B cell (primary cell): Measurements from ENCODE around the gene ANGPTL2. TPM values are rescaled to one million over a fixed set of nuclear protein-coding genes. Genes with fewer than 3 reads are reported as not detected.

Experiments used
- ATAC-seq: fragments of 200-7000 bp; cut with Tn5 transposase; one replicate; pipeline ENCODE4 v1.10.0; 2021; ENCODE audit warnings: low read depth, mild to moderate bottlenecking, moderate number of reproducible peaks, moderate library complexity
- CTCF ChIA-PET: fragments of 350-600 bp; sonication (Branson Sonifier 250); formaldehyde crosslinking; loops from one replicate; lab custom pipeline; 2021; ENCODE audit warnings: antibody characterized with exemption, inconsistent platforms; lab: Charles Lee
- POLR2A ChIA-PET: fragments of 350-600 bp; sonication (Branson Sonifier 250); formaldehyde crosslinking; loops from one replicate; lab custom pipeline; 2021; ENCODE audit warnings: antibody characterized with exemption; lab: Charles Lee
- DNase-seq: peaks from one replicate; pipeline ENCODE4 v3.0.0; 2013
- H2AFZ ChIP-seq: 2 replicates; pipeline ENCODE4 v1.6.1; 2012; ENCODE audit warnings: mild to moderate bottlenecking, low read depth, low read length; ENCODE audit not compliant: insufficient read depth, poor library complexity, severe bottlenecking
- H3K27ac ChIP-seq, 2 donors: 1 replicate in 1 of 2; 2 replicates in 1 of 2; pipeline ENCODE4 v1.5.1; 2012 to 2013; ENCODE audit warnings: low read length in 2 of 2, mild to moderate bottlenecking in 2 of 2, moderate library complexity in 1 of 2
- H3K27me3 ChIP-seq, 4 experiments: fragments of 200-600 bp in 1 of 4; sonication (generic) in 1 of 4; replicated peaks in 1 of 4; 1 replicate in 2 of 4; 2 replicates in 2 of 4; pipeline versions ENCODE4 v1.6.1 to v1.7.0; 2013 to 2016; ENCODE audit warnings: low read length in 3 of 4, mild to moderate bottlenecking in 2 of 4, mixed read lengths in 1 of 4, moderate library complexity in 1 of 4; ENCODE audit not compliant: insufficient read depth in 4 of 4, control insufficient read depth in 3 of 4; ENCODE audit errors: control extremely low read depth in 1 of 4
- H3K36me3 ChIP-seq, 2 experiments: replicated peaks in 1 of 2; 1 replicate in 1 of 2; 2 replicates in 1 of 2; pipeline versions ENCODE4 v1.6.1 to v1.7.1; 2013; ENCODE audit warnings: low read length in 1 of 2; ENCODE audit not compliant: insufficient read depth in 2 of 2, control insufficient read depth in 1 of 2; ENCODE audit errors: control extremely low read depth in 1 of 2, extremely low read depth in 1 of 2
- H3K4me1 ChIP-seq, 2 donors: fragments of 200-600 bp in 1 of 2; sonication (generic) in 1 of 2; 1 replicate in 1 of 2; 2 replicates in 1 of 2; pipeline versions ENCODE4 v1.5.1 to v1.6.1; 2013 to 2017; ENCODE audit warnings: low read length in 2 of 2; ENCODE audit not compliant: control insufficient read depth in 2 of 2, insufficient read depth in 2 of 2
- H3K4me2 ChIP-seq: replicated peaks from 2 replicates; pipeline ENCODE3; 2012; ENCODE audit warnings: mild to moderate bottlenecking, low read depth, low read length; ENCODE audit not compliant: poor library complexity, severe bottlenecking
- H3K4me3 ChIP-seq, 5 experiments: fragments of 200-600 bp in 1 of 5; sonication (generic) in 1 of 5; 1 replicate in 3 of 5; 2 replicates in 2 of 5; pipeline versions ENCODE4 v1.5.1 to v1.7.0; 2011 to 2016; ENCODE audit warnings: low read length in 4 of 5, mild to moderate bottlenecking in 4 of 5, low read depth in 2 of 5, control low read depth in 1 of 5, moderate library complexity in 1 of 5; ENCODE audit not compliant: insufficient read depth in 1 of 5; ENCODE audit errors: control extremely low read depth in 1 of 5, extremely low read depth in 1 of 5
- H3K79me2 ChIP-seq: fragments of 200-600 bp; sonication (generic); one replicate; pipeline ENCODE4 v1.6.0; 2016; ENCODE audit warnings: low read length; ENCODE audit not compliant: control insufficient read depth, insufficient read depth
- H3K9ac ChIP-seq: fragments of 200-600 bp; sonication (generic); 2 replicates; pipeline ENCODE4 v1.6.1; 2017; ENCODE audit warnings: mild to moderate bottlenecking, low read length, moderate library complexity
- H3K9me3 ChIP-seq, 3 donors: one replicate each; pipeline versions ENCODE4 v1.6.1 to v1.7.1; 2013; ENCODE audit warnings: low read length in 2 of 3; ENCODE audit not compliant: control insufficient read depth in 2 of 3, insufficient read depth in 1 of 3; ENCODE audit errors: control extremely low read depth in 1 of 3
- H4K20me1 ChIP-seq: 2 replicates; pipeline ENCODE4 v1.6.0; 2012; ENCODE audit warnings: mild to moderate bottlenecking, low read length; ENCODE audit not compliant: insufficient read depth, control insufficient read depth, poor library complexity, severe bottlenecking
- H3K27ac Mint-ChIP-seq: one replicate; pipeline ENCODE4 v1.8.0; 2021; ENCODE audit warnings: mixed read lengths
- H3K27me3 Mint-ChIP-seq: one replicate; pipeline ENCODE4 v1.8.0; 2021; ENCODE audit warnings: mixed read lengths
- H3K4me1 Mint-ChIP-seq: one replicate; pipeline ENCODE4 v1.8.0; 2021; ENCODE audit warnings: mixed read lengths
- H3K4me3 Mint-ChIP-seq: one replicate; pipeline ENCODE4 v1.8.0; 2021; ENCODE audit warnings: mixed read lengths
- H3K9me3 Mint-ChIP-seq: one replicate; pipeline ENCODE4 v1.8.0; 2022; ENCODE audit warnings: mixed read lengths; ENCODE audit not compliant: insufficient read depth
- CTCF ChIP-seq: fragments of 200-600 bp; IDR thresholded peaks from one replicate; pipeline ENCODE4 v1.8.0; 2022; ENCODE audit warnings: antibody characterized with exemption, mild to moderate bottlenecking
- EZH2 ChIP-seq: IDR thresholded peaks from 2 replicates; pipeline ENCODE4 v1.6.1; 2012; ENCODE audit warnings: borderline replicate concordance, low read depth, mild to moderate bottlenecking, moderate library complexity, low read length; ENCODE audit not compliant: insufficient read depth, poor library complexity, severe bottlenecking
- WGBS: methylation state at CpG from one replicate; pipeline ENCODE4 v1.1.5; 2013; ENCODE audit warnings: missing lambda C conversion rate; ENCODE audit not compliant: insufficient coverage; 5-methylcytosine and 5-hydroxymethylcytosine counted together
- intact Hi-C: fragments of 100-400 bp; cut with micrococcal nuclease; formaldehyde crosslinking; loops from one replicate; pipeline ENCODE4 v1.10.0; 2022
- polyA plus RNA-seq: library from polyadenylated mRNA; depleted of rRNA; stranded (reverse); fragments of >200 nt; gene quantifications from 2 replicates; pipeline ENCODE4 v1.2.3, GENCODE V29; 2012
- total RNA-seq, 2 donors: library from RNA; stranded (reverse); fragments of 120-200 nt in 1 of 2; gene quantifications; 1 replicate in 1 of 2; 2 replicates in 1 of 2; pipeline versions ENCODE4 v1.2.3 to v1.2.4, GENCODE V29; 2013 to 2022

Gene ANGPTL2
- total and polyA plus RNA-seq, 2 donors (not counting 1 experiment from before 2014, with no cell fraction given) = not detected

- POLR2A ChIA-PET = interaction anchor here (1.3 kb wide), 1 partner anchor 8 kb away, joined by 3 read pairs; no protein-coding TSS in a partner anchor
- 59% methylated on average over 11 of the region's 11 CpGs for WGBS
- peaks cover 24 to 29% of the 10 kb centered on the region in 2 donors for H3K4me1 ChIP-seq
Measured at GRCh38 chr9:127167560-127168326, 45.3 kb upstream of the ANGPTL2 start.

More at GRCh38 chr9:127167560-127168326, 45.3 kb upstream of the ANGPTL2 start:
- no peak for DNase-seq
- peaks cover 0 to 4% of the 10 kb centered on the region in 2 experiments for H3K36me3 ChIP-seq
- H3K9me3 ChIP-seq = peaks cover 0 to 11% (median 3%) of the 10 kb centered on the region in 3 donors
- H3K27me3 ChIP-seq = no peaks in the 10 kb centered on the region
- intact Hi-C loops = loop anchor here (1.0 to 2.0 kb wide), 5 partner anchors 57 to 283 kb away; partner anchors contain the start of genes LRSAM1, RPL12 and ZNF79
- Mint-ChIP-seq H3K4me1 (peaks cover 42% of the 10 kb centered on the region), H3K9me3 (no peaks in the 10 kb centered on the region), H3K4me3 (peak overlapping the region; percentile 60), H3K27ac (peak overlapping the region; percentile 85), H3K27me3 (no peaks in the 10 kb centered on the region)
- CTCF ChIA-PET = interaction anchor here (0.9 to 1.3 kb wide), 2 partner anchors 33 to 386 kb away, joined by 3 to 4 read pairs; no protein-coding TSS in a partner anchor
- TF ChIP-seq EZH2 (no peak), CTCF (no peak)
- ATAC-seq = no peak
- H3K79me2 ChIP-seq = no peaks in the 10 kb centered on the region
- H2AFZ ChIP-seq = no peak overlapping the region
- peak overlapping the region in 1 of 2 donors; percentile 49 for H3K27ac ChIP-seq
- peak overlapping the region; percentile 57 for H3K4me2 ChIP-seq
- no peak overlapping the region for H3K9ac ChIP-seq
- H4K20me1 ChIP-seq = no peaks in the 10 kb centered on the region
- no peak overlapping the region for H3K4me3 ChIP-seq
